ENCODE data around the gene KCNIP4.

KCNIP4 gene

DNA sequence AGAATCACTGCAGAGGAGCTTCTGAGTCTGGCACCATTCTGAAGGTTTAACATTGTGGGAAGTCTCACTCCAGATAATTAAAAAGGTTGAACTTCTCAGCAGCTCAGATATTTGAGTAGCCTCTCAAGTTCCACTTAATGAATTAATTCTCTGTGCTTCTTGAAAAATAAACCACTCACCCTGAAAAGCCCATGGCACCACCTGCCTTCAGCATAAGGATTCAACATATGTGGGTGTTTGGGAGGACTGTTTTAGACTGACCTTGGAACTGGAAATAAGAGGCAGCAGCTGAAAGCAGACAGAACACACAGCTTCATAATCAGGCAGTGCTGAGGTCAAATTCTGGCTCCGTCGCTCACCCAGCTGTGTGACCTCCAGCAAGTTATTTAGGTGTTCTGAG is 100.6 kb downstream of the KCNIP4 start:
- DNase-seq (ENCODE audit: low spot score) = no peak

DNA sequence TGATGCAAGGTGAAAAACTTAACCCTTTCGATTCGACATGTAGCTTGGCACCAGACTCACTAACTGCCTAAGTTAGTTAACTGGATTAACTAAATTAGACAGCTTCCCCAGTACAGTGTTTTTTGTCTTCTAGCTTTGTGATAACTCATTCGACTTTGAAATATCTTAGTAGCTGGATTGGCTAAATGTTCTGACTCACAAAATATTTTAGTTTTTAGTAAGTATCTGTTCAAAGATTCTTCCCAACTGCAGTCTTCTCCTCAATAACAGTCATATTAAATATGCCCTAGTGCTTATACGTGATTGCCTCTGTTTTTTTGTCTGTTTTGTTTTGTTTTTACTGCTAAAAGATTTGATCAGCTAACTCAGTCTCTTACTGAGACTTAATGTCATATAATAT is 102.9 kb downstream of the KCNIP4 start:
- no peak for DNase-seq (ENCODE audit: low spot score)

DNA sequence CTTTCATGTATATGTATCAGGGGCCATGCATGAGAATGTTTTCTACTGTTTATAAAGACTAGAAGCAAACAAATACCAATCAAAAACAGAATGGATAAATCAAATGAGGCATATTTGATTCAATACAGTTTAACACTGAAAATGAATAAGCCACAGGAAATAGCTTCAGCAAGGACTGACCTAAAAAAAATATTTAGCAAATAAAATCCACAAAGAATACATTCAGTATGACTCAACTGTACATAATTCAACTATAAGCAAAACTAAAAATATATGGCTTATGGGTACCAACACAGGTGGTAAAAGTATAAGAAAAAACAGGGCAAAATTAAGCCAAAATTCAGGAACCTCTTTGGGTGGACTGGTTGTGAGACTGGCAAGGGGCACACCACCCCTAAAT is 112.9 kb downstream of the KCNIP4 start:
- DNase-seq (ENCODE audit: low spot score) = no peak

DNA sequence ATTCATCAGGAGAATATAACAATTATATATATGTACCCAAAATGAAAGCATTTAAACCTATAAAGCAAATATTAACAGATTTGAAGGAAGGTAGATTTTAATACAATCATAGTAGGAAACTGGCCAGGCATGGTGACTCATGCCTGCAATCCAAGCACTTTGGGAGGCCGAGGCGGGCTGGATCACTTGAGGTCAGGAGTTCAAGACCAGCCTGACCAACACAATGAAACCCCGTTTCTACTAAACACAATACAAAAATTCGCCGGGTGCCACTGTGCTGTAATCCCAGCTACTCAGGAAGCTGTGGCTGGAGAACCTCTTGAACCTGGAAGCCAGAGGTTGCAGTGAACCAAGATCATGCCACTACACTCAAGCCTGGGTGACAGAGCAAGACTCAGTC is 118.3 kb downstream of the KCNIP4 start:
- no peak for DNase-seq (ENCODE audit: low spot score)

DNA sequence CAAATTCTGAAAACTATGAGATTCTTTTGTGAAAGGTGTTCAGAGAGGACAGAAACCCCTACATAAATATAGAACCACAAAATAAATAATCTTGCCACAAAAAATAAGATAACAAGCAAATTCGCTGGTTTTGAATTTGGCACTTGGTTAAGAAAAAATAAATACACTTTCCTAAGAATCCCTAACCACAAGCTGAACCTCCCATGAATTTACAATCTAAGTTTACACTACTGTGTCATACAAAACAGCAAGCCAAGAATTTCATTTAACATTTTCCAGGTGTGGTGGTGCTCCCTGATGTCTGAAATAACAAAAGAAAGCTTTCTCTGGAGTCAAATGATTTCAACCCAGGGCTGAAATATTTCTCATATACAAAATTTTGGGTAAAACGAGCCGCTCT is 121.0 kb downstream of the KCNIP4 start:
- DNase-seq (ENCODE audit: low spot score) = no peak

DNA sequence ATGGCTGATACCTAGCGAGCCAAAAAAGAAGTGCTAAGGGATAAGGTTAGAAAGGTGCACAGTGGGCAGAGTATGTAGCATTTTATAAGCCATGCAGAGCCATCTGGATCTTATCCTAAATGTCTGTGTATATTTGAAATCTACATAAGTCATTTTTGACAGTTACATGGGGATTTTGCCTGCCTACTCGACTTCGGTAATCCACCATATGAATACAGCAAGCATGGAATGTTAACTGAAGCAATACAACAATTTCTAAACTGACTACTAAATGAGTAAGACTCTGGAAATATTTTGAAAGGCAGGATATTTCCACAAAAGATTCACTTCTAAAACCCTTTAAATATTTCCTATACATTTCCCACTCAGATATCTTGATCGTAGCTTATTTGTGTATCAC is 122.5 kb downstream of the KCNIP4 start:
- DNase-seq (ENCODE audit: low spot score) = no peak

DNA sequence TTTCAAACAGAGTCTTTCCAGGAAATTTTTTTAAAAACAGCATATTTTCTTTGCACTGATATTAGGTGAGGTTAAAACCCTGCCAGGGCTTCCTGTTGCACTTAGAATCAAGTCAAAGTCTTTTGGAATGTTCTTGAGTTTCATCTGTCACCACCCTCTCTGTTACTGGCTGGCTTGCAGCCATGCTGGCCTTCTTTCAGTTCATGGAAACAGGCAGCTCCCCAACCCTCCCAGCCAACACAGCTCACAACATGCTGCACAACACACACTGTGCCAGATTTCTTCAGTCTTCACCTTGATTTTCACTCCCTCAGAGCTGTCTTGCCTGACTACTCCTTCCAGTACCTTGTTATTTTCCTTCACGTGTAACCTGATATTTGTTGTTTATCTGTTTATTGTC is 129.5 kb downstream of the KCNIP4 start:
- no peak for DNase-seq (ENCODE audit: low spot score)

DNA sequence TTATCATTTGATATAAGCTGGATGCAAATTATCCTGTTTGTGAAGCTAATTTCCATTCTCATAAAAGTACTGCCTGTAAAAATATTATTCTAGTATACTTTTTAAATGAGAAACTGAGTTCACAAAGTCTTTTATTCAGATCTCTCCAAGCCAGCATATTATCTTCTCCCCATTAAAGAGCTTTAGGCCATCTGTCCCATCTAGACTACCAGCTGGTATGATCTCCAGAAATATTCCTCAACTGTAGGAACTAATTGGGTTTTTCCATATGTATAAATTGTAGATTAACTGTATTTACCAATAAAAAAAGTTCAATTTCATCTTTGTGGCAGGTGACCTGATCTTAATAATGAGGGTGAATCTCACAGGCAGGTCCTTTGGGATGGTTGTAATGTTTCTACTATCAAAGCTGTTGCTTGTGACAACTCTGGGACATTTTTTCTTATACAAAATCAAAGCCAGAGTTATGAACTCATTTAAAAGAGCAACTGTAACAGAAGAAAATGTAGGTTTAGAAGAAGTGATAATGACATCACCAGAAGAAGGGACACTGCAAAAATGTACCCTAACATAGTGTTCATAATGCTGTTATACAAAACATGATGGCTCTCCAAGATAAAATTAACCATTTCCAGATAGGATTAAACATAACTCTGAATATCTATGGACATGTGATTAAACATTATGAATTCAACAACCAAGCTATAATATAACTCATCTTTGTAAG is 132.8 kb downstream of the KCNIP4 start:
- DNase-seq (ENCODE audit: low spot score) = no peak

DNA sequence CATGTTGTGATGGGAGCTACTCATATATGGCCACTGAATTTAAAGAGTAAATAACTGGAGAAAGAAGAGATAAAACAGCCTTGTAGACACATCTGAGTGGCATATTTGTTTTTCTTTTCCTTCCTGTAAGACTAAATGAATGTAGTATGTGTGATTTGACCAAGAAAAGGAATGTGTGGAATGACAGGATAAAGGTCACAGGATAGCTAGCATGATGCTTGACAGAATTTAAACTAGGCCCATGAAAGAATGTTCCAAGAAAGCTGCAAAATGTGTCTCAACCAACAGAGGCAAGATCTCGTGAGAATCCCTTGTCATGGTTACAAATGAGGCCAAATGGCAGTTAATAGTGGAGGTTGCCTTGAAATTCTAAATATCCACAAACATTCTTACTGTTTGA is 137.0 kb downstream of the KCNIP4 start:
- peak; percentile 65 for DNase-seq (ENCODE audit: low spot score)

DNA sequence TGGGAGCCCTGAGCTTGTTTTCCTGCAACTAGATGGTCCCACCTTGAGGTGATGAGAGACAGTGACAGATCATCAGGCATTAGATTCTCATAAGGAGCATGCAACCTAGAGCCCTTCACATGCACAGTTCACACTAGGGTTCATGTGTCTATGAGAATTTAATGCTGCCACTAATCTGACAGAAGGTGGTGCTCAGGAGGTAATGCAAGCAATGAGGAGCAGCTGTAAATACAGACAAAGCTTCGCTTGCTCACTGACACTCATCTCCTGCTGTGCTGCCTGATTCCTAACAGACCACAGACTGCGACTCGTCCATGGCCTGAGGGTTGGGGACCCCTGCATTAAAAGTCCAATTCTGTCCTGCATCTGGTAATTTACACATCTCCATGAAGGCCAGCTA is 141.6 kb downstream of the KCNIP4 start:
- DNase-seq (ENCODE audit: low spot score) = no peak

DNA sequence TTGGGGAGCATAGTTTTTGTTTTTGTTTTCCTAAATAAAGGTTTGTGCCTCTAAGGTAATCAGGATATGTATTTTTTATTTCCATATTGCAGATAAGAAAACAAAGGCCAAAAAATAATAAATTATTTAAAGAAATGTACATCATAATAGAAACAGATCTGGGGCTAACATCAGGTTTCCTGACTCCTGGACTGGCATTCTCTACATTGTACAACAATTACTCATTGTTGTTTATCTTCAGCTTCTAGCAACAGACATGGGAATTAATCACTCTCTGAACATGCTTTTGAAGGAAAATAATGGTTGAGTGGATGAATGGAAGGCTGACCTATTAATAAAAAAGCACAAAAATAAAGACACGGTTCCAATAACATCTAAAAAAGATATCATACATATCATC is 146.2 kb downstream of the KCNIP4 start:
- DNase-seq (ENCODE audit: low spot score) = peak; percentile 86

DNA sequence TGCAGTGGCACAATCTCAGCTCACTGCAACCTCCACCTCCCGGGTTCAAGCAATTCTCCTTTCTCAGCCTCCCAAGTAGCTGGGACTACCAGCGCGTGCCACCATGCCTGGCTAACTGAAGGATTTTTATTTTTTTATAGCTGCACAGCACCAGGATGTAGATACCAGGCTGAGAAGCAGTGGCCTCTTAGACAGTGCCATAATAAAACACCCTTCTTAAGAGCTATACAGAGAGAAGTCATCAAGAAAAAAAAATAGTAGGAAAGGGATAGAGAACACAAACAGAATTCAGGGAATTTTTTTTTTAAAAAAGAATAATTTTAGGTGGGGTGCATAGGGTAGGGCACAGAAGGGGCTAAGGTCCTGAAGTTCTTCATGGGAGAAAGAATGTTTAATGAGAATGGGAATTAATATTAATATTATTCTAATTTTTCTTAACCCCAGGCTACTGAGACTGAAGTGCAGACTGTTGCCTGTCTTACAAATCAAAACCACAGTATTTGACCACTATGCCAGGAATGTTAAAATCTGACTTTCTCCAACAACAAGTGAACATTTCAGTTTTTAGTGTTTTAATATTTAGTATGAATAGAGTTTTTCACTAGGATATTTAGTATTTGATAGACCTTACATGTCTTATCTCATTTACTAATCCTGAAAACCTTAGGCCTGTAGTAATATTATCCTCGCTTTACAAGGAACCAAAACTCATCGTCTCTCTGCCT is 146.7 kb downstream of the KCNIP4 start:
- DNase-seq (ENCODE audit: low spot score) = peak; percentile 55

DNA sequence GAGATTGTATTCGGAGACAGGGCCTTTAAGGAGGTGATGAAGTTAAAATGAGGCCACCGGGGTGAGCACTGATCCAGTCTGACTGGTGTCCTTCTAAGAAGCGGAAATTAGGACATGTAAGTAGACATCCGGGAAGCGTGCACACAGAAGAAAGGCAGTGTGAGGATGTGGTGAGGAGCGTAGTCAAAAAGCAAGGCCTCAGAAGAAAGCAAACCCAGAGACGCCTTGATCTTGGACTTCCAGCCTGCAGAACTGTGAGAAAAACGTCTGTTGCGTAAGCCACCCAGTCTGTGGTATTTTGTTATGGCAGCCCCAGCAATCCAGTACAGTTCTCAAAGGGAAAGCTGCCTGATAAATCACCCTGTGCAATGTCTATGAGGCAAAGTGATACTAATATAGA is 153.5 kb downstream of the KCNIP4 start:
- DNase-seq (ENCODE audit: low spot score) = no peak

DNA sequence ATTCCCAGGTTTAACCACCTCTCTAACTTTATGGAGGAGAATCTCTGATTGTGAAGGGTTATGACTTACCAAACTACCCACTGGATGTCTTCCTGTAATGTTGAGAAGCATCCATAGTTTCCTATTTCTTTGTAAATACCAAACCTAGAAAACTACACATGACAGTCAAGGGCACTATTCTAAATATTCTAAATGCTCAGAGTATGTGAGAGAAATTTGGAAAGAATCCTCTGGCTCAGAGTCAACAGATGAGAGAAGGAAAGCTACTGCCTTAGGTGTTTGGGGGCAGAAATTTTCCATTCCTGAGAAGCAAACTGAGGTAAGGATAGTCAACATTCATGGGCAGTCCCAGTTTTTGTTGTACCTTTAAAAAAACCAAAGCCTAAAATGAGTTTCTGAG is 155.8 kb downstream of the KCNIP4 start:
- DNase-seq (ENCODE audit: low spot score) = no peak

DNA sequence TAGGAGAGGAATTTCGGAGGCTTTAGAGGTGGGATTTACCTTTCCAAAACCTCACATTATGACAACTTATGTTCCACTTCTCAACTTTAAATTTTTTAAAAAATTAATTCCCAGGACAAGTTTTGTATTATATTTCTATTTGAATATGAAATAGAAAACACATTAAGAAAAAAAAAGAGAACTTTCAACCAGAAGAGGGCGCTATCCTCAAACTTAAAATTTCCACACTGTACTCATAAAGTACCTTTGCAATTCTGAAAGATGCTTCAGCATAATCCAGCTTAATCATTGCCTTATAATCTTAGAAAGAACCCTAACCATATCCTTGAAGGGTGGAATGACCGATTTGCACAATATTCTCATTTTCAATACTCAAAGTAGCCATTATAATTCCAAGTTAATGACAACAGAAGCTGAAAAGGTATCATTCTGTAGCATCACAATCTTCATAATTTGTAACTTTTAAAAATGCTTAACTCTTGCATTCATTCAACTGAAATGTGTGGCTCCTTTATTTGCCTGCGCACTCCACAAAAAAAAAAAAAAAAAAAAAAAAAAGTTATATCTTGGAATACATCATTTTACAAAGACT is 158.0 kb downstream of the KCNIP4 start:
- DNase-seq (ENCODE audit: low spot score) = peak; percentile 57

DNA sequence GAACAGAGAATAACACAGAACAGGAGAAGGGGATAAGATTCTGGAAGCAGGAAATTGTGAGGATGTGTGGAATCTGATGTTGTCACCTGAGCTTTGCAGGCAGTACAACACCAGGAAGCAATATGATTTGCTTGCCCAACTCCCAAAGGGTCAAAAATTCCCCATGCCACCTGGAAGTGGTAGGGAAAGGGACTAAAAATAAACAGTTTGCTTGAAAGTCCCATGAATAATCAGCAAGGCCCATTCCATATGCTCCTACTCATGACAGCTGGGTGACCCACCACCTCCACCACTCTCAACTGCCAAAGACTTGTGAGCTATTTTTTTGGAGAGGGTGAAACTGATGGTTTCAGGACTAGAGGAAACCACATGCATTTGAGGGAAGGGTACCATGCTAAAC is 168.4 kb downstream of the KCNIP4 start:
- peak; percentile 94 for DNase-seq (ENCODE audit: low spot score)

DNA sequence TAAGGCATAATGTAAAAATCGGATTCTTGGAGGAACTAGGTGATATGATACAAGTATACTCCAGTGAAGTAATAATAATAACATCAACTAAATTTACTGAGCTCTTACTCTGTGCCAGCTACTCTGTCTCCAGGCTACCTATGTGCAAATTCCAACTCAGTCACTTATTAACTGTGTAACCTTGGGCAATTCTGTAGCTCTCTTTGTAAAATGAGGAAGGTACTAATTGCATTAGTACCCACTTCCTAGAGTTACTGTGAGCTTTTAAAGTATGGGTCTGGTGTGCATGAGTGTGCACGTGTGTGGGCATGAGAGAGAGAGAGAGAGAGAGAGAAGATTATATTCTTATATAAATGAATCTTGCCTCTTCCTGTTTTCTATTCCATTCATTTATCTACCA is 169.9 kb downstream of the KCNIP4 start:
- peak; percentile 72 for DNase-seq (ENCODE audit: low spot score)

DNA sequence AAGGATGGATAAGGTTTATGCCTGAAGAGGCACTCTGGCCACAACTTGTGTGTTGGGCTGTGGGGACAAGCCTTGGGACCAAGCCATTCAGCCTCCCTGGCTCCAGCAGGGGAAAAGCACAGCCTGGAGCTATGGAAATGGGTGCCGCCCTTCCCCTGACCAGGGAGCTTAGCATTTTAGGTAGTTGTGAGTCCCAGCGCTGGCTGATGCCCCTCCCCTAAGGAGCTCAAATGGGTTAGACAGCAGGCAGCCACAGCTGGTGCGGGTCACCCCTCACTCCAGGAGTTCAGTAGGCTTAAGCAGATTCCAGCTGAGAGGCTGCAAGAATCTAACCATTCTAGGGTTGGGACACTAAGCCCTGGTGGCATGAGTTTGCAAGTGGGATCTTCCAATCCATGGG is 172.9 kb downstream of the KCNIP4 start:
- no peak for DNase-seq (ENCODE audit: low spot score)

DNA sequence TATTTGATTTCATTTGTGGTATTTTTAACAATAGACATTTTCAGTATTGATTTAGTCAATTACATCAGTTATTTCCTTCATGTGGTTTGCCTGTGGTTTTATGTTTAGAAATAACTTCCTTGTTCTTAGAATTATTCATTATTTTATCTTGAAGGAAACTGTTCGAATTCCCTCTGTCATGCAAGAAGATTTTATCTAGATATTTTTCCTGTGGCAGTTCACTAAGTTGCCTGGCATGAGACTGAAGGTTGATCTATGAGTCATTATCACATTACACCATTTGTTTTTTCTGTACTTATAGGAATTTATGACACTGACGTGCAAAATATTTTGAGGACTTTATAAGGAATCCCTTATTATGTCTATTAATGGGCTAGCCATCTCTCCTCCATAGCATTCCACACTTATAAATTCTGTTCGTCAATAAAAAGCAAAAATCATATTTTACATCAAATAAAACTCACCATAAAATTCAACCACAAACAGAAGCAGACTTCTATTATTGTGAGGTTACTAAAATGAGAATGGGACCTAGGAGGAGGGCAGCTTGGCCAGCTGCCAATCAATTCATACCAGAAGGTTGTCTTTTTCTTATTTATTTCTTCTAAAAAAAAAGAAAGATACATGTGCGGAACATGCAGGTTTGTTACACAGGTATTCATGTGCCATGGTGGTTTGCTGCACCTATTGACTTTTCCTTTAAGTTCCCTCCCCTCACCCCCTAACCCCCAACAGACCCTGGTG is 179.0 kb downstream of the KCNIP4 start:
- peak; percentile 95 for DNase-seq (ENCODE audit: low spot score)

DNA sequence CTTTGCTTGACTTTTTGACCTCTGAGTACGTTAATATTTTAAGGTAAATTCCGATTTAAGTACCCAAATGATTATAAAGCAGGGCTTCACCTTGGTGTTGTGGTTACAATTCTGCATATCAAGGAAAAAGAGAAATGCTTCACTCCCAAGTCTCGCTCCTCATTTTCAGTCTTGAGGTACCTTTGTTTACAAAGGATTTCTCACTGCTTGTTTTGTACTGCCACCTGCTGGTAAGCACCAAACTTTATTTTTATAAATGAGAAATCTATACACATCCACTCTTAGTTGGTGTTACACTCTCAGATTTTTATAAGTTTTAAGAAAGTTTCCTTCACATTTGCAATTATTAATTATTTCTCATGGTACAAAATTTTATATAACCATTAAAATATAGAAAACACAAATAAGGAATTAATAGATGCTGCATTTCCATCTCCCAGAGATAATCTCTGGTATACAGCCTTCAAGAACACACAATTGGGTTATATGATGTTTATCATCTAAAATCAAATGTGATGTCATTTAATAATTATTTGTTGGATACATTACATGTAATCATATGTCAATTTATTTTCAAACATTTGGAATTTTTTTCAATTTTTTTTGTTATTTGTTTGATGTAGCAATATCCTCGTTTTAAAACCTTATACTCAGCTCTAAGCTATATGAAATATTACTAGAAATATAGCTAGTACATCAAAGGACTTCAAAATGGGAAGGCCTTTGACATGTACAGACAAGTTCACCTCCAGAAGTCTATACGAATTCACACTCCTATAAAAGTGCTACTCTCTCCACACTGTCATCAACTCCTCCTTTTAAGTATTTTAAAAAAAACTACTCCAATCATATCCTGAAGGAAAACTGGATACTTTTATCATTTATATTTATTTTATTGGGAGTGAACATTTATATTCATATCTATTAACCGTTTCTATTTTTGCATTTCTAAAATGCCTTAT is 179.9 kb downstream of the KCNIP4 start:
- DNase-seq (ENCODE audit: low spot score) = peak; percentile 74

DNA sequence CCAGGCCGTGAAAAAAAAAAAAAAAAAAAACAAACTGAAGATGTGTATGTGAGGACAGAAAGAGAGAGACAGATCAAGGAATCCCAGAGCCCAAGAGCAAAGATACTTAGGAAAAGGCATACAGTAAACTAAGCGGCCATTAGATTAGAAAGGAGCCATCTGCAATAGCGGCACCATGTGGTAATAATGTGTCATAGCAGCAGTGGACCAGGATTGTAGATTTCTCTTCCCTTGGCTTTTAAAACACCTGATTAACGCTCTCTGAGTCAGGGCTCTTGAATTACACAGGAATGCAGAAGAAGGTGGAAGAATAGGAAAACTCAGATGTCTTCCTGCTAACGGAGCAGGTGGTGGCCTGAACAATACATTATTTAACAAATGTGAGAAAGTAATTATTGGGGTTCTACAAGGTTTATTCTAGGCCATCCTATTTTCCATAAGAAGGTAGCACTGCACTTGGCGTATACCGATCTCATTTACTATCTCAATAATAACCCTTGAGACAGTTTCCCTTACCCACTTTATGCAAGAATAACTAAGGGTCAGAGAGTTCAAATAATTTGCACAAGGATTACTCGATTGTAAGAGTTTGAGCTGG is 182.7 kb downstream of the KCNIP4 start:
- DNase-seq (ENCODE audit: low spot score) = peak; percentile 87

All from kidney tubule cell (primary cell).